Left ventricle myocardium inferior (tissue), 1 donor: Measurements from ENCODE around the gene CD70. TPM values are rescaled to one million over a fixed set of nuclear protein-coding genes. Genes with fewer than 3 reads are reported as not detected.
"Not testable (repeated sequence)": the region's sequence is repeated elsewhere in the genome, so short reads cannot be mapped to it uniquely, and the experiment has no call there.

Source experiments
- DNase-seq: peaks from one replicate; pipeline ENCODE4 v3.0.0-alpha.2; 2020
- H3K27ac ChIP-seq: fragments of 200-600 bp; replicated peaks from 2 replicates; pipeline ENCODE4 v1.8.0; 2021
- H3K27me3 ChIP-seq: fragments of 200-600 bp; 2 replicates; pipeline ENCODE4 v1.8.0; 2021; ENCODE audit warnings: low read depth
- H3K36me3 ChIP-seq: fragments of 200-600 bp; 2 replicates; pipeline ENCODE4 v1.8.0; 2021
- H3K4me1 ChIP-seq: fragments of 200-600 bp; 2 replicates; pipeline ENCODE4 v1.8.0; 2021
- H3K4me3 ChIP-seq: fragments of 200-600 bp; 2 replicates; pipeline ENCODE4 v1.8.0; 2021; ENCODE audit warnings: mild to moderate bottlenecking, moderate library complexity
- H3K9me3 ChIP-seq: fragments of 200-600 bp; replicated peaks from 2 replicates; pipeline ENCODE4 v1.8.0; 2021
- intact Hi-C: fragments of 100-400 bp; cut with micrococcal nuclease; formaldehyde crosslinking; loops from one replicate; pipeline ENCODE4 v1.11.0; 2022
- total RNA-seq: library from RNA; stranded (reverse); fragmentation: NEBNext Ultra II Directional; extraction: Animal tissue kit (Norgen Biotek cat#: 25700); gene quantifications from one replicate; pipeline ENCODE4 v1.2.1, GENCODE V29; 2021
- TF ChIP-seq, protein P1 (sequence below): fragments of 200-600 bp; IDR thresholded peaks from 2 replicates; pipeline ENCODE4 v1.8.0; 2021; ENCODE audit warnings: antibody characterized with exemption, mild to moderate bottlenecking, borderline replicate concordance
- donor health status: DM: no; HTN: yes; CAD: no; lungs with severe emphysema.

Gene CD70
- total RNA-seq, 1 donor from 2014 or later, result not detected

DNA sequence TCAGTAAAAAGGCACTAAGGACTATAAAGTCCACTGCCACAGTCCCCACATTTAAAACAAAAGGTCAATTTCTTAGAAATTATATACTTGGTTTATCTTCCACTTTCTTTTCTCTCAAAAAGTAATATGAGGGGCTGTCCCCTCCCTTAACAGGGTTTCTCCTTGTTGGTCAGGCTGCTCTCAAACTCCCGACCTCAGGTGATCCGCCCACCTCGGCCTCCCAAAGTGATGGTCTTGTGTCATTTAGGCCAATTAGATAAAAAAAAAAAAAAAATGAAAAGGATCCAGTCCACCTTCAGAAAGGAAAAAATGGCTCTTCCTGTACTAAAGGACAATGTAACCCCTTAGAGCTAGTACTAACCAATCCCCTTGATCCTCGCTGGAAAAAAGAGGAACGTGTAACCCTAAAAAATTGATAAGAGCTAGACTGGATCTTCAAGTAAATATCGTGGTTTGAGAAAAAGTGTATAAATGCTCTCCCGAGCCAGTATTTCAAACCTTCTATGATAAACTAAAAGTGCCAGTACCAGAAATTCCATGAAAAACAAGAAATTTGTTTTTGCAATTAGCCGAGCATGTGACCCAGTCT lies 9.0 kb upstream of the CD70 start:
- H3K27ac ChIP-seq, result no peak overlapping the region
- intact Hi-C loops, result no loop called here
- peaks cover 39% of the 10 kb centered on the region for H3K27me3 ChIP-seq

DNA sequence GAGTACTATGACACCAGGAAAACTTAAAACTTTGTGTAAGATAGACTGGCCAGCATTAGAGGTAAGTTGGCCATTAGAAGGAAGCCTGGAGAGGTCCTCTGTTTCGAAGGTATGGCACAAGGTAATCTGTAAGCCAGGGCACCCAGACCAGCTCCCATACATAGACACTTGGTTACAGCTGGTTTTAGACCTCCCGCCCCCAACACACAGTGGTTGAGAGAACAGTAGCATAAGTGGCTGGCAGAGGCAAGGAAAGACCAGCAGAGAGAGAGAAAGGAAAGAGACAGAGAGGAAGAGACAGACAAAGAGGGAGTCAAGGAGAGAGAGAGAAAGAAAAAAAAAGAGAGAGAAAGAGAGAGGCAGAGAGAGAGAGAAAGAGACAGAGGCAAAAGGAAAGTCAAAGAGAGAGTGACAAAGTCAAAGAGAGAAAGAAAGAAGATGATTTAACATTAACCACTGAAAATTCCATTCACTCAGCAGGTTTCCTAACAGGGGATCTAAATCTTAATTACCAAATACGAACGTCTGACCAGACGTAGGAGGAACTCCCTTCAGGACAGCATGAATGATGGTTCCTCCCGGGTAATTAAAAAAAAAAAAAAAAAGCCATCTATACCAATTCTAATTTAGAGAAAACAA lies 7.4 kb upstream of the CD70 start:
- H3K27me3 ChIP-seq, result peaks cover 55% of the 10 kb centered on the region

More for the DNA sequence above, 9.0 kb upstream of the CD70 start:
- Histone ChIP-seq H3K36me3 (no peaks in the 10 kb centered on the region), H3K4me1 (peaks cover 3% of the 10 kb centered on the region), H3K4me3 (no peak overlapping the region), H3K9me3 (no peaks in the 10 kb centered on the region)
- TF ChIP-seq, protein P1, sequence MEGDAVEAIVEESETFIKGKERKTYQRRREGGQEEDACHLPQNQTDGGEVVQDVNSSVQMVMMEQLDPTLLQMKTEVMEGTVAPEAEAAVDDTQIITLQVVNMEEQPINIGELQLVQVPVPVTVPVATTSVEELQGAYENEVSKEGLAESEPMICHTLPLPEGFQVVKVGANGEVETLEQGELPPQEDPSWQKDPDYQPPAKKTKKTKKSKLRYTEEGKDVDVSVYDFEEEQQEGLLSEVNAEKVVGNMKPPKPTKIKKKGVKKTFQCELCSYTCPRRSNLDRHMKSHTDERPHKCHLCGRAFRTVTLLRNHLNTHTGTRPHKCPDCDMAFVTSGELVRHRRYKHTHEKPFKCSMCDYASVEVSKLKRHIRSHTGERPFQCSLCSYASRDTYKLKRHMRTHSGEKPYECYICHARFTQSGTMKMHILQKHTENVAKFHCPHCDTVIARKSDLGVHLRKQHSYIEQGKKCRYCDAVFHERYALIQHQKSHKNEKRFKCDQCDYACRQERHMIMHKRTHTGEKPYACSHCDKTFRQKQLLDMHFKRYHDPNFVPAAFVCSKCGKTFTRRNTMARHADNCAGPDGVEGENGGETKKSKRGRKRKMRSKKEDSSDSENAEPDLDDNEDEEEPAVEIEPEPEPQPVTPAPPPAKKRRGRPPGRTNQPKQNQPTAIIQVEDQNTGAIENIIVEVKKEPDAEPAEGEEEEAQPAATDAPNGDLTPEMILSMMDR, result no peak
- no peak for DNase-seq

DNA sequence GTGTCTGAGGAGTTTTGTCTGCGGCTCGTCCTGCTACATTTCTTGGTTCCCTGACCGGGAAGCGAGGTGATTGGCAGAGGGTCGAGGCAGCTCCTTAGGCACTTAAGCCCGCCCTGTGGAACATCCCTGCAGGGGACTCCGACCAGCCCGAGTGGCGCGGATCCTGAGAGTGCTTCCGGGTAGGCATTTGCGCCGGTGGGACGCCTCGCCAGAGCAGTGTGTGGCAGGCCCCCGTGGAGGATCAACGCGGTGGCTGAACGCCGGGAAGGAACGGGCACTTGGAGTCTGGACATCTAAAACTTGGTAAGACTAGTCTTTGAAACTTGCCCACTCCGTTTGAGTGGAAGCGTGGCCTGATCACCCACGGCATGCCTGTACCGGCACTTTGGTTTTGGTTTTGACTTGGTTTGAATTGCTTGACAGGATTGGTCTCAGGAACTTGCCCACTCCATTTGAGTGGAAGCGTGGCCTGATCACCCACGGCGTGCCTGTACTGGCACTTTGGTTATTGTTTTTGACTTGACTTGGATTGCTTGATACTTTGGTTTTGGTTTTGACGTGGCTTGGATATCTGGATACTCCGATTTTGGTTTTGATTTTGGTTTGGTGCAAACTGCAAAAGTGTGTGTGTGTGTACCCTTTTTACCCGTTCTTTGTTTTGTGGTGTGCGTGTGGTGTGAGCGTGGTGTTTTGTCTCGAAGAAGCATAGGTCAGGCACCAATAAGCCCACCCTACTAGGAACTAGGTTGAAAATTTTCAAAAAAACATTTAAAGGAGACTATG lies 6.7 kb upstream of the CD70 start:
- DNase-seq, result not testable (repeated sequence)

More for the DNA sequence above, 7.4 kb upstream of the CD70 start:
- H3K4me1 ChIP-seq, intact Hi-C loops, H3K36me3 ChIP-seq, H3K9me3 ChIP-seq, H3K4me3 ChIP-seq, DNase-seq, H3K27ac ChIP-seq: not testable (repeated sequence)

DNA sequence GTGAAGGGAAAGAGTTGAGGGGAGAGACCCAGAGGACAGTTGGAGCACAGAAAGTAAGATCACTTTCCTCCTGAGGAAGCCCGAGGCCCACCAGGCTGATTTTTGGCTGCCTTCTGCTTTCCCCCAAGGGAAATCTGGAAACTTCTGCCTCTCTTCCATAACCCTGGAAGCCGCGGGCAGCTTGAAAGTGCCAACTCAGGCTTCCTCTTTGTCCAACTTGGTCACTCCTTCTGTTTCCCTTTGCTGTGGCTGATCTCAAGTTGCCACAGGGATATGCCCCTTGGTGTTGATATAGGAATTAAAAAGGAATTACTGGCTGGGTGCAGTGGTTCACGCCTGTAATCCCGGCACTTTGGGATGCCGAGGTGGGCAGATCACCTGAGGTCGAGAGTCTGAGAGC lies 5.7 kb upstream of the CD70 start:
- DNase-seq, result no peak
- Histone ChIP-seq H3K9me3 (no peaks in the 10 kb centered on the region), H3K27me3 (peaks cover 68% of the 10 kb centered on the region), H3K4me3 (no peak overlapping the region), H3K27ac (no peak overlapping the region), H3K36me3 (no peaks in the 10 kb centered on the region), H3K4me1 (no peaks in the 10 kb centered on the region)
- intact Hi-C loops, result no loop called here
- TF ChIP-seq, protein P1, result no peak

More for the DNA sequence above, 6.7 kb upstream of the CD70 start:
- H3K27me3 ChIP-seq, result peaks cover 62% of the 10 kb centered on the region
- H3K36me3 ChIP-seq, H3K27ac ChIP-seq, H3K4me3 ChIP-seq, H3K4me1 ChIP-seq, H3K9me3 ChIP-seq, intact Hi-C loops: not testable (repeated sequence)

DNA sequence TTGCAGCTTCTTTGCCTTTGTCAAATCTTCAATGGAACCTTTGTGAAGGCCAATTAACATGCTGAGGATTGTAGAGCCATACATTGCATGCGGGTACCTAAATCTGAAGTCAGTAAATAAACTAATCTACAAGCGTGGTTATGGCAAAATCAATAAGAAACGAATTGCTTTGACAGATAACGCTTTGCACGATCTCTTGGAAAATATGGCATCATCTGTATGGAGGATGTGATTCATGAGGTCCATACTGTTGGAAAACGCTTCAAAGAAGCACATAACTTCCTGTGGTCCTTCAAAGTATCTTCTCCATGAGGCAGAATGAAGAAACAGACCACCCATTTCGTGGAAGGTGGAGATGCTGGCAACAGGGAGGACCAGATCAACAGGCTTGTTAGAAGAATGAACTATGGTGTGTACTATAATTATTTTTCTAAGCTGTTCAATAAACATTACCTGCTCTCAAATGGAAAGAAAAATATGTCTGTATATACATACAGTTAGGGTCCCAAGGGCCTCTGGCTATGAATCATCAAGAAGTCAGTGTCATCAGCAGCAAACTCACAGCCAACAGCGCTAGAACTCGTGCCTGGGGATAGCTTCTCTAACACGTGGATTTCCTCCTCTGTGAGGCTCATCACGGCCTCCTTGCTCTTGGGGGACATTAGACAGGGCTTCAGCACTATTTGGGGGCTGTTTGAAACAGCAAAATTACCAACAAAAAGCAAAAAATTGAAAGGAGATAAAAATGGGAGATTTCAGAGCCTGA lies 2.9 kb upstream of the CD70 start:
- Histone ChIP-seq H3K27me3 (peaks cover 96% of the 10 kb centered on the region), H3K4me3 (no peak overlapping the region), H3K9me3 (no peaks in the 10 kb centered on the region), H3K36me3 (no peaks in the 10 kb centered on the region), H3K27ac (no peak overlapping the region), H3K4me1 (peaks cover 24% of the 10 kb centered on the region)
- intact Hi-C loops, result no loop called here
- TF ChIP-seq, protein P1, result no peak
- DNase-seq, result no peak

DNA sequence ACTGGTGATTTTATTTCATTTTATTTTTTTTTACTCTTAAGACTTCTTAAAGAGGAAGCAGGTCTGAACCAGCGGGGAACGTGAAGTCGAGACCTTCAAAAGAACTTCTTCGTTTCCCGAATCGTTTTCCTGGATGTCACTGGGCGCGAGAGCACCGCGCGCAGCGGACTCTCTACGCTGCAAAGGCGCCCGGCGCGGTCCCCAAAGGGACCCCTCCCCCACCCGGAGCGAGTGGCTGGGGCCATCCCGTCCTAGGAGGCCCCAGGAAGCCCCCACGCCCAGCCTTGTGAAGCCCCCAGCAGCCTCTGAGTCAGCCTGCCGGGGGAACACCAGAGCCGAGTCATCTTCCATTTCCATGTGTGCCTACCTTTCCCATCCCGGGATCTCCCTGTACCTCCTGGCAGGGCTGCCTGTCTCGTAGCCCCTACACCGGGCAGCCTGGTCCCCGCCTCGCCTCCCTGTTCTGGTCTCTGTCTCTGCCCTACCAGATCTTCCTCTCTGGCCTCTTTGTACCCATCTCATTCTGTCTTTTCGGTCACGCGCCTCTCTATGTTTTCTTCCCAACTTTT lies 608 bp downstream of the CD70 start:
- H3K27me3 ChIP-seq, result peaks cover 100% of the 10 kb centered on the region
- TF ChIP-seq, protein P1, result no peak
- peak overlapping the region; percentile 43 for H3K4me3 ChIP-seq
- H3K36me3 ChIP-seq, result no peaks in the 10 kb centered on the region
- intact Hi-C loops, result no loop called here
- DNase-seq, result no peak
- peaks cover 41% of the 10 kb centered on the region for H3K4me1 ChIP-seq
- H3K27ac ChIP-seq, result no peak overlapping the region
- H3K9me3 ChIP-seq, result no peaks in the 10 kb centered on the region
